ENCODE results near the gene SLC12A3.

Gene SLC12A3

GRCh38 chr16:56886296-56886695 is 21.3 kb downstream of the SLC12A3 start:
- TF ChIP-seq CTCF (IDR thresholded peaks at IDR 0.05) (no peak), ZFX (IDR thresholded peaks at IDR 0.05; ENCODE audit: borderline replicate concordance) (no peak)
- H3K27ac ChIP-seq, result no peak overlapping the region

GRCh38 chr16:56886826-56887225 is 21.8 kb downstream of the SLC12A3 start:
- TF ChIP-seq CTCF (IDR thresholded peaks at IDR 0.05), result no peak
- no peak for TF ChIP-seq ZFX (IDR thresholded peaks at IDR 0.05; ENCODE audit: borderline replicate concordance)
- H3K27ac ChIP-seq, result no peak overlapping the region

DNA sequence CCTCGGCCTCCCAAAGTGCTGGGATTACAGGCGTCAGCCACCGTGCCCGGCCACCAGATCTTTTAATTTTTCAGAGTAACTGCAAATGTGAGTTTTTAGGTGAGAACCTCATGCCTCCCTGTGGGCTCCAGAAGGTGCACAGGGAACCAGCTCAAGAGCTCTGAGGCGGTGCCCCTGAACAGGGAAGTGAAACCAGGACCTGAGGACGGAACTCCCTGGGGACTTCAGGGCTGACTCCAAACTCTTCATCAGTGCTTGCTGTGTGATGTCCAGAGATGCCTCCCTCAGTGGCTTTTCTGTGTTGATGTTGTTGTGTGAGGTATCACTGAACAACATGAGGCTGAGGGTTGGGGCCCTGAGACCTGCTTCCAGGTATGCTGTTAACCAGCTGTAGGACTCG is 23.8 kb downstream of the SLC12A3 start:
- no peak for TF ChIP-seq CTCF (IDR thresholded peaks at IDR 0.05)
- TF ChIP-seq ZFX (IDR thresholded peaks at IDR 0.05; ENCODE audit: borderline replicate concordance), result no peak
- H3K27ac ChIP-seq, result no peak overlapping the region

GRCh38 chr16:56889206-56889605 is 24.2 kb downstream of the SLC12A3 start:
- TF ChIP-seq ZFX (IDR thresholded peaks at IDR 0.05; ENCODE audit: borderline replicate concordance) (no peak), CTCF (IDR thresholded peaks at IDR 0.05) (no peak)
- no peak overlapping the region for H3K27ac ChIP-seq

DNA sequence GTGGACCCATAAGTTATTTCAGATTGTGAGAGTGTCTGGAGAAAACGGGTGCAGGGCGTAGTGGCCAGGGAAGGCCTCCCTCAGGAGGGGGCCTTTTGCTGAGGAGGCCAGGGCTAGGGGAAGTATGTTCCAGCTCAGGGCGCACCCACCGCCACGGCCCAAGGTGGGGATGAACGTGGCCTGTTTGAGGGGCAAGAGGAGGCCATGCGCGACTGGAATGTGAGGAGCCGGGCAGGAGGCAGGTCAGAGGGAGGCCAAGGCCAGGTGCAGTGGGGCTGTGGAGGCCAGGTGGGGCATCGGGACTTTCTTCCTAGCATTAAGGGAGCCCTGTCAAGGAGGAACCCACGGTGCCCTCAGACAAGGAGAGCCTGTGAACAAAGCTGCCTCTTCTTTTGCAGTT is 26.7 kb downstream of the SLC12A3 start:
- TF ChIP-seq CTCF (IDR thresholded peaks at IDR 0.05), result no peak
- TF ChIP-seq ZFX (IDR thresholded peaks at IDR 0.05; ENCODE audit: borderline replicate concordance), result no peak
- H3K27ac ChIP-seq, result no peak overlapping the region

DNA sequence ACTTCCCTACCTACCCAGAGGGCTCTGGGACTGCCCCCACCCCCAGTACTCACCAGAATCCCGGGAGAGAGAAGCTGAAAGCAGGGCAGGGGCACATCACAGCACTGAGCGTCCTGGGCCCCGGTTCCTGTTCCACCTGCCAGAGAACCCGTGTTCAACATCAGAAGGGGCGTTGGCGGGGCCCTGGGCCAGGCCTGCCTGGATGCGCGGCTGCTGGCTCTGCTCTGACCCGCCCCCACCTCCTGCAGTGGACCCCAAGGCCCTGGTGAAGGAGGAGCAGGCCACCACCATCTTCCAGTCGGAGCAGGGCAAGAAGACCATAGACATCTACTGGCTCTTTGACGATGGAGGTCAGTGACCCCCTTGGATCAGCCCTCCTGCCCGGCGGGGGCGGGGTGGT is 27.7 kb downstream of the SLC12A3 start:
- TF ChIP-seq ZFX (IDR thresholded peaks at IDR 0.05; ENCODE audit: borderline replicate concordance), result no peak
- no peak for TF ChIP-seq CTCF (IDR thresholded peaks at IDR 0.05)
- no peak overlapping the region for H3K27ac ChIP-seq

GRCh38 chr16:56894331-56894917 is 29.4 kb downstream of the SLC12A3 start:
- no peak for TF ChIP-seq CTCF (IDR thresholded peaks at IDR 0.05)
- TF ChIP-seq ZFX (IDR thresholded peaks at IDR 0.05; ENCODE audit: borderline replicate concordance), result no peak

More at GRCh38 chr16:56894331-56894917, 29.4 kb downstream of the SLC12A3 start:
- no peak overlapping the region for H3K27ac ChIP-seq
